GM12891 (cell line): Measurements from ENCODE around the gene GLOD5. TPM values are rescaled to one million over a fixed set of nuclear protein-coding genes. Genes with fewer than 3 reads are reported as not detected.

ENCODE experiments used
- DNase-seq: peaks from one replicate; pipeline ENCODE4 v3.0.0; 2011; ENCODE audit warnings: low spot score; ENCODE audit not compliant: insufficient read length
- FAIRE-seq: peaks from 2 replicates; lab custom pipeline; 2011; peaks lifted over from hg19 to GRCh38; lab: Jason Lieb, UNC
- PAX5 ChIP-seq: IDR thresholded peaks from 2 replicates; pipeline ENCODE4 v1.6.1; 2011; ENCODE audit warnings: low read length, moderate library complexity, mild to moderate bottlenecking; ENCODE audit not compliant: insufficient read depth, severe bottlenecking
- POLR2A ChIP-seq: IDR thresholded peaks from 2 replicates; pipeline ENCODE4 v1.6.1; 2011; ENCODE audit warnings: low read depth, low read length, control low read depth
- POLR2AphosphoS5 ChIP-seq: IDR thresholded peaks from 2 replicates; pipeline ENCODE4 v1.6.1; 2011; ENCODE audit warnings: low read depth, low read length, control low read depth
- POU2F2 ChIP-seq: IDR thresholded peaks from 2 replicates; pipeline ENCODE4 v1.6.1; 2011; ENCODE audit warnings: low read depth, mild to moderate bottlenecking, control low read depth, low read length, moderate library complexity
- SPI1 ChIP-seq: IDR thresholded peaks from 2 replicates; pipeline ENCODE4 v1.6.1; 2011; ENCODE audit warnings: low read depth, low read length, control low read depth
- TAF1 ChIP-seq: IDR thresholded peaks from 2 replicates; pipeline ENCODE4 v1.6.1; 2011; ENCODE audit warnings: low read depth, low read length, control low read depth
- polyA plus RNA-seq: library from polyadenylated mRNA; unstranded; fragments of >200 nt; gene quantifications from one replicate; pipeline ENCODE4 v1.2.1, GENCODE V29; 2012; ENCODE audit warnings: low read depth, missing spikeins, inconsistent platforms; ENCODE audit not compliant: missing spikeins

Gene GLOD5
- polyA plus RNA-seq, result not detected

DNA sequence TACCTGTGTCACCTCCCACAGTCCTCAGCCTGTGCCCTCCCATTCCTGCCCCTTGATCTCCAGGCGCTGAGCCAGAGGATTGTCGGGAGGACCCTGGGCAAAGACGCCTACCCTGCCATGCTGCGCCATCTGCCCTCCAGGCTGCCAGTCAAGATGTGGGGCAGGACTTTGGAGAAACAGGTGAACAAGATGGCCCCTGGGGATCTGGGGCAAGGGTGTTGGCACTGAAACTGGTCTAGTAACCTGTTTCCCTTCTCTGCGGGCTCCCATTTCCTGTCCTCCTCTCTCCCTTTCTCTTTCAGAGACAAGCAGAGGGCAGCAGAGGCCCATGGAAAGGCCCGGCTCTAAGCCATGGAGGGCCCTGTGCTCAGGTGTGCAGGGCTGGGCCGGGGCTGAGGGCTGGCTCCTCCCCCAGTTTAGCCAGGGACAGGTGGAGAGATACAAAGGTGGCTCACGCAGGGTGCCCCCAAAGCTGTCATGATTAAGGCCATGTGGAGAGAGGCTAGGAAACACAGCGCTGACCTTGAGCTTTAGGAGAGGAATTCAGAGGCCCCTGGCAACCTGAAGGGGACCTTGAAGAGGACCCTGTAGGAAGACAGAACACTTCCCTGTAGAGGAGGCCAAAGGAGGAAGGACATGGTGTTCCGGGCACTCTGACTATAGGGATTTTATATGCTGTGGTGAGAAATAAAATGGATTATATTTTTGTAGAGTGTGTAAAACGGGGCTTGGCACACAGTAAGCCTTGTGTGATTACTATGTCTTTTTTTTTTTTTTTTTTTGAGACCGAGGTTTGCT lies at the start of gene GLOD5:
Gene GLOD5 (plus strand): TSS at position 74 of the 798 bp plus-strand sequence. CDS start 44 bp downstream, at position 118.
- DNase-seq (no peak), FAIRE-seq (no peak)
- no peak for TF ChIP-seq SPI1
- TF ChIP-seq POU2F2, result no peak

DNA sequence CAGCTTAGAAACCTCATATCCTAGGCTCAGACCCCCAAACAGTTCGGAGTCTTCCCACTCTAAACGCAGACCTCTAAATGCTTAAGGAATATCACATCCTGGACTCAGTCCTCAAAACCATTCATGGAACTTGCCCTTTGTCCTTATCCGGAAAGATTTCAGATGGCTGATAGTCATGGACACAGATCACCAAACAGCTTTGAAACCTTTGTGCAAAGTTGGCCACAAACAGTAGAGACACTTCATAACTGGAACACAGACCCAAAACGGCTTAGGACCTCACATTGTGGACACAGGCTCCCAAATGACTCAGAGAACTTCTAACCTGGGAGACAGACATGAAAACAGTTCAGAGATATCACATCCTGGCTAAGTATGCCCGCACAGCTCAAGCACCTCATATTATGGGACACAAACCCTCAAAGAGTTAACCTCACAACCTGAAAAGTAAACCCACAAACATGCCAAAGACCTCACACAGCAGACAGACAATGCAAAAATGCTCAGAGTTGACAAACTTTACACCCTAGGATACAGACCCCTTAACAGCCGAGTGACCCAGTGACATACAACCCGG lies 49.5 kb upstream of the GLOD5 start:
- TF ChIP-seq PAX5 (no peak), TAF1 (no peak), POLR2AphosphoS5 (no peak), POLR2A (no peak), SPI1 (no peak), POU2F2 (no peak)
- FAIRE-seq, result no peak
- DNase-seq, result no peak

DNA sequence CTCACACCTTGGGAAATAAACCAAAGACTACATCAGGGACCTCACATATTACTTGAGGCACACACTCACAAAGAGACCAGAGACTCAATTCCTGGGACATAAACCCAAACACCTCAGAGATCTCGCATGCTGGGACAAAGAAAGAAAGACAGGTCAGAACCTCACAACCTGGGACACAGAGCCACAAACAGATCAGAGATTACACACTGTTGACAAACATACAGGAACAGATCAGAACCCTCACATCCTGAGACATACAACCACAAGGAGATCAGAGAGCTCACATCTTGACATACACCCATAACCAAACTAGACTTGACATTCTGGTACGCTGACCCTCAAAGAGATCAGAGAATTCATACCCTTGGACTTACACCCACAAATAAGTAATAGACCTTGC lies 47.7 kb upstream of the GLOD5 start:
- FAIRE-seq (no peak), DNase-seq (no peak)
- TF ChIP-seq SPI1, result no peak
- TF ChIP-seq PAX5, result no peak
- TF ChIP-seq POLR2A, result no peak
- no peak for TF ChIP-seq POU2F2
- no peak for TF ChIP-seq TAF1
- no peak for TF ChIP-seq POLR2AphosphoS5

DNA sequence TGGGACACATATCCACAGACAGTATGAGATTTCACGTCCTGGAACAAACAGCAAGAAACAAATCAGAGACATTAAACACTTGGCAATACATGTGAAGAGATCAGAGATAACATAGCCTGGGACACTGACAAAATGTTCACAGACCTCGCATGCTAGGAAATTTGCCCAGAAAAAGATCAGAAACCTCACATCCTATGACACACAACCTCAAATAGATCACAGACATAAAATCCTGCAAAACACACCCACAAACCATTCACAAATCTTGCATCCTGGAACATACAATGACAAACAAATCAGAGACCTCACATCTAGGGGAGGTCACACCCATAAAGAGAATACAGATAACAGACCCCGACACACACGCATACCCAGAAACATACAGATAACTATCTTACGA lies 47.0 kb upstream of the GLOD5 start:
- DNase-seq, result no peak
- TF ChIP-seq SPI1 (no peak), PAX5 (no peak), POLR2A (no peak), TAF1 (no peak), POU2F2 (no peak), POLR2AphosphoS5 (no peak)
- no peak for FAIRE-seq

DNA sequence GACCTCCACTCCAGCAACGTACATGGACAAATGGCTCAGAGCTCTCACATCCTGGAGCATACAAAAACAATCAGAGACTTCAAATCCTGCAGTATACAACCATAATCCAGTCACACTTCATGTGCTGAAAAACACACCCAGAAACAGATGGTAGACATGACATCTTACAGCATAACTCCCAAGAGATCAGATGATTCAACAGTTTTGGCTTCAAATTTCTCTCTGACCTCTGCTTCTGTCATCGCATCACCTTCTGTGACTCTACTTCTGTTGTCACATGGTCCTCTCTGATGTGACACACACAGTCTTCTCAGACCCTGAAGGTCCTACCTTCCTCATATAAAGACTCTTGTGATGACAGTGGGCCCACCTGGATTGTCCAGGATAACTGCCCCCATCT lies 46.5 kb upstream of the GLOD5 start:
- DNase-seq (no peak), FAIRE-seq (no peak)
- TF ChIP-seq POLR2A, result no peak
- TF ChIP-seq PAX5, result no peak
- no peak for TF ChIP-seq TAF1
- TF ChIP-seq POU2F2, result no peak
- TF ChIP-seq SPI1, result no peak
- TF ChIP-seq POLR2AphosphoS5, result no peak

DNA sequence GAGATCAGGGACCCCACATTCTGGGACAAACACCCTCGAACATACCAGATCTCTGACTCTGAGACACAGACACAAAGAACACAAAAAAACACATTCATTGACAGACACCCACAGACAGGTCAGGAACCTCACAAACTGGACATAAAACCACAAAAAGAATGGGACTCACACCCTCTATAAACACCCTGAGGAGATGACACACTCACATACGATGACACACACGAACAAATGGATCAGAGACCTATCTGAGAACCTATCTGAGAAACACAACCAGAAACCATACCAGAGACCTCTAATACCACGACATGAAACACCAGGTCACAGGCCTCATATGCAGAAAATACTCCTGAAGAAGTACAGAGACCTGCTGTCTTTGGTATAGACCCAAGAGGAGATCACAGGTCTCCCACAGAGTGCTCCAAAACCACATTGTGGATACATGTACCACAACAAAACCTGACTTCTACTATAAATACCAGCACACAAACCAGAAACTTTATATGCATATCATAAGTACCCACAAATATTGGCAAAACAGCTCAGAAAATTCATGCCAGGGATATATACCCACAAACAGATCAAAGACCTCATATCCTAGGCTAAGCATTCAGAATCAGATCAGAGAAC lies 45.6 kb upstream of the GLOD5 start:
- DNase-seq (no peak), FAIRE-seq (no peak)
- no peak for TF ChIP-seq TAF1
- no peak for TF ChIP-seq PAX5
- no peak for TF ChIP-seq POLR2A
- TF ChIP-seq POLR2AphosphoS5, result no peak
- no peak for TF ChIP-seq POU2F2
- TF ChIP-seq SPI1, result no peak

DNA sequence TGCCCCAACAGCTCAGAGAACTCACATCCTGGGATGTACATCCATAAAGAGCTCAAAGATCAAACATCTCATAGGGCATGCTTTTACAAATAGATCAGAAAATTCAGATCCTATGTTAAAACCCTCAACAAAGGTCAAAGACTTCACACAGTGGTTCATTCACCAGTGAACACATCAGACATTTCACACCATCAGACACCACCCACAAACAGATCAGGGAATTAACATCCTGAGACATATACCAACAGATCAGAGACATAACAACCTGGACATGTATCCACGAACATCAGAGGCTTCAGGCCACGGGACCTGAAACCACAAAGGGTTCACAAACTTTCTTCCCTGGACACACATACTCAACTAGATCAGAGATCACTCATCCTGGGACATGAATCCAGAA lies 41.6 kb upstream of the GLOD5 start:
- FAIRE-seq, result no peak

DNA sequence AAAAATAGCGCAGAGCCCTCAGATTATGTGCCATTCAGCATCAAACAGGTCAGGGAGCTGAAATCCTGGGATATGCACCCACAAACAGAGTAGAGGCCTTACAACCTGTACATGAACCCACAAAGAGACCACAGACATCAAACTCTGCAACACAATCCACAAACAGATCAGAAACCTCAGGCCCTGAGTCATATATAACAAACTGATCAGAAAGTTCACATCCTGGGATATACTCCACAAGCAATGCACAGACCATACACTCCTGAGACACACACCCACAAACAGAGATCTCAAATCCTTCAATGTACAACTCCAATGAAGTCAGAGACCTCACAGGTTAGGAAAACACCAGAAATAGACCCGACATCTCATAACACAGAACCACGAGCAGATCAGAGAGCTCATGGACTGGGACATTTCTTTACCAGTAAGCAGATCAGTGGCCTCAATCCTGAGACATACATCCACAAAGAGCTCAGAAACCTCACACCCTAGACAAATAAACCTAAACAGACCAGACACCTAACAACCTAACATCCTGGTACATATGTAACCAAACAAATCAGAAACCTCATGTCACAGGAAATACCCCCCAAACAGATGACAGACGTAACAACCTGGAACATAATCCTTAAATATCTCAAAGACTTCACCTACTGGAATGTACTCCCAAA lies 40.8 kb upstream of the GLOD5 start:
- TF ChIP-seq POLR2A (no peak), POLR2AphosphoS5 (no peak), POU2F2 (no peak), SPI1 (no peak), PAX5 (no peak), TAF1 (no peak)
- no peak for FAIRE-seq
- no peak for DNase-seq

More for the DNA sequence above, 41.6 kb upstream of the GLOD5 start:
- no peak for DNase-seq
- TF ChIP-seq SPI1 (no peak), PAX5 (no peak), POLR2AphosphoS5 (no peak), TAF1 (no peak)

DNA sequence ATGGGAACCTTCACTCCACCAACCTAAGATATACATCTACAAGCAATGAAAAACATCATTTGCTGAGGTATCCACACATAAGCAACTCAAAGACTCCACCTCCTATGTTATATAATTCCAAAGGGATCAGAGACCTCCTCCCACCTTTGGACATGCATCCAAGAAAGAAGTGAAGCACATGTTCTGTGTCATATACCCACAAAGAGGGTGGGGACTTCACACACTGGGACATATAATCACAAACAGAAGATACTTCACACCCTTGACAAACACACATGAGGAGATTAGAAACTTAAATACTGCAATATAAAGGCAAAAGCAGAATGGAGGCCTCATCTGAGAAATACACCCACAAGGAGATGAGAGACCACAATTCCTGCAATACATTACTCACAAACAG lies 39.6 kb upstream of the GLOD5 start:
- FAIRE-seq, result no peak
- TF ChIP-seq POU2F2 (no peak), SPI1 (no peak), POLR2AphosphoS5 (no peak), POLR2A (no peak), PAX5 (no peak), TAF1 (no peak)
- DNase-seq, result no peak

DNA sequence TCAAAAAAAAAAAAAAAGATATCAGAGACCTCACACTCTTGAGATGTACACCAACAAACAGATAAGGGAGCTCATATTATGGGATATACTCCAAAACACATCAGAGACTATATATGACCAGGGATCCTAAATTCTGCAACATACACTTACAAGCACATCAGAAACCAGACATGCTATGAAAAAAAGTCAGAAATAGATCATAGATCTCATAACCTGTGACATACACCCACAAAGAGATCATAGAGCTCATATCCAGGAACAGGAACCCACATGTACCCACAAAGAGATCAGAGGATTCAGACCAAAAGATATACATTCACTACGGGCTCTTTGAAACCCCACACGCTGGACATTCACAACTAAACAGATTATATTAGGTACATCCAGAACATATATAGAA lies 35.0 kb upstream of the GLOD5 start:
- FAIRE-seq (no peak), DNase-seq (no peak)
- TF ChIP-seq TAF1 (no peak), POLR2A (no peak), SPI1 (no peak), POLR2AphosphoS5 (no peak), POU2F2 (no peak), PAX5 (no peak)
